Smooth muscle cell (in vitro differentiated cells): Measurements from ENCODE around the gene PPM1L. TPM values are rescaled to one million over a fixed set of nuclear protein-coding genes. Genes with fewer than 3 reads are reported as not detected.

ENCODE experiments used
- DNase-seq: peaks from one replicate; lab custom pipeline; 2025; ENCODE audit not compliant: unreplicated experiment; lab: John Stamatoyannopoulos, UW
- H2AFZ ChIP-seq: fragments of 200-600 bp; sonication (generic); 2 replicates; pipeline ENCODE4 v1.6.0; 2016; ENCODE audit warnings: antibody characterized with exemption, low read depth, mild to moderate bottlenecking
- H3F3A ChIP-seq: fragments of 200-600 bp; sonication (generic); 2 replicates; pipeline ENCODE4 v1.6.0; 2017; ENCODE audit warnings: antibody characterized with exemption, low read depth
- H3K27ac ChIP-seq: fragments of 200-600 bp; sonication (generic); 2 replicates; pipeline ENCODE4 v1.5.1; 2016; ENCODE audit warnings: low read depth, mild to moderate bottlenecking
- H3K27me3 ChIP-seq: fragments of 200-600 bp; sonication (generic); 2 replicates; pipeline ENCODE4 v1.6.1; 2016; ENCODE audit warnings: low read depth, mild to moderate bottlenecking
- H3K36me3 ChIP-seq: fragments of 200-600 bp; sonication (generic); 2 replicates; pipeline ENCODE4 v1.5.1; 2016; ENCODE audit warnings: low read depth
- H3K4me1 ChIP-seq: fragments of 200-600 bp; sonication (generic); 2 replicates; pipeline ENCODE4 v1.5.1; 2016; ENCODE audit warnings: low read depth
- H3K4me2 ChIP-seq: fragments of 200-600 bp; sonication (generic); 2 replicates; pipeline ENCODE4 v1.6.0; 2016; ENCODE audit warnings: mild to moderate bottlenecking
- H3K4me3 ChIP-seq: fragments of 200-600 bp; sonication (generic); 2 replicates; pipeline ENCODE4 v1.5.1; 2016; ENCODE audit warnings: mild to moderate bottlenecking
- H3K79me2 ChIP-seq: fragments of 200-600 bp; sonication (generic); 2 replicates; pipeline ENCODE4 v1.6.0; 2016; ENCODE audit warnings: low read depth, mild to moderate bottlenecking
- H3K9ac ChIP-seq: fragments of 200-600 bp; sonication (generic); 2 replicates; pipeline ENCODE4 v1.6.0; 2016; ENCODE audit warnings: low read depth
- H3K9me3 ChIP-seq: fragments of 200-600 bp; sonication (generic); replicated peaks from 2 replicates; pipeline ENCODE4 v1.5.1; 2016; ENCODE audit warnings: low read depth
- H4K20me1 ChIP-seq: fragments of 200-600 bp; sonication (generic); 2 replicates; pipeline ENCODE4 v1.6.0; 2016; ENCODE audit warnings: low read depth
- CTCF ChIP-seq: fragments of 200-600 bp; sonication (generic); IDR thresholded peaks from 2 replicates; pipeline ENCODE4 v1.5.1; 2017; ENCODE audit warnings: borderline replicate concordance, mild to moderate bottlenecking, antibody characterized with exemption; ENCODE audit not compliant: insufficient read depth, poor library complexity, severe bottlenecking
- WGBS: methylation state at CpG from one replicate; pipeline ENCODE4 v1.1.7; 2016; ENCODE audit warnings: low lambda C conversion rate; 5-methylcytosine and 5-hydroxymethylcytosine counted together
- polyA plus RNA-seq: library from polyadenylated mRNA; unstranded; fragments of >200 nt; fragmentation: Nextera tagmentation; extraction: Ambion mirVana; gene quantifications from 2 replicates; pipeline ENCODE4 v1.2.1, GENCODE V29; 2016
- total RNA-seq: library from RNA; depleted of rRNA; stranded (reverse); fragments of >200 nt; gene quantifications from 2 replicates; pipeline ENCODE4 v1.2.3, GENCODE V29; 2014

PPM1L gene
- total and polyA plus RNA-seq, 2 experiments from 2014 or later: 0.14 to 1.9 TPM

DNA sequence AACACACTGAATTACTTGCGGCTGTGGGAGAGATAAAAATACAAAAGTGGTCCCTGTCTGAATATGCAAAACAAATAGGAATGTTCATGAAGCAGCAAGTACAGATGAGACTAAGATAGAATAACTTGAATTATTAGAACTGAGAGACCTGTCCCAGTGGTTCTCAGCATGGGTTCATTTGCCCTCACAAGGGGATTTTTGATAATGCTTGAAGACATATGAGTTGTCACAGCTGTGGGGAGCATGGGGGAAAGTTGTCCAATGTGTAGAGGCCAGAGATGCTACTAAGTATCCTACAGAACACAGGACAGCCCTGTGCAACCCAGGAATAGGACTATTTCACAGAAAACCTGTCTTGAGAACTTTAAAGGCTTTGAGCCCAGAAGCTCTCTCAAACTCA lies 22.4 kb downstream of the PPM1L start:
- no peaks in the 10 kb centered on the region for H3F3A ChIP-seq
- no peaks in the 10 kb centered on the region for H4K20me1 ChIP-seq
- 92% methylated on average over 1 of the region's 1 CpG for WGBS
- H3K4me3 ChIP-seq: no peak overlapping the region
- no peak overlapping the region for H2AFZ ChIP-seq
- H3K9me3 ChIP-seq: no peaks in the 10 kb centered on the region
- no peak overlapping the region for H3K4me2 ChIP-seq
- DNase-seq: no peak
- H3K27me3 ChIP-seq: no peaks in the 10 kb centered on the region
- no peaks in the 10 kb centered on the region for H3K4me1 ChIP-seq
- no peak overlapping the region for H3K9ac ChIP-seq
- no peaks in the 10 kb centered on the region for H3K36me3 ChIP-seq
- H3K79me2 ChIP-seq: no peaks in the 10 kb centered on the region
- H3K27ac ChIP-seq: no peak overlapping the region
- no peak for TF ChIP-seq CTCF

DNA sequence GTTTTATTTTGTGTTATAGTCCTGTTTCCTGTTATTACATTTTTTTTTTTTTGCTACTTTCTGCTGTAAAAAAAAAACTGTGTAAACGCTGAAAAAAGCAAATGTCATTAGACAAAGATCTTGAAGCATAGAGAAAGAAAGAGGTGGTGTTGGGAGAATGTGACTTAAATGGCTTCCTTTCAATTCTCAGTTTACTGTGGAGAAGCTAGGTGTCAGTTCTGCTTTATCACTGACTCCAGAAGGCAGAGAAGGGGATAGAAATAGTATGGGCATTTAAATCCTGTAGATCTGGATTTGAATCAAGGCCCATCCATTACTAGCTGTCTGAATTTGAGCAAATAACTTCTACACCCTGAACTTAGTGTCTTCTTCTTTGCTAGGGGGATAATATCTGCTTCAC lies 23.0 kb downstream of the PPM1L start:
- H3K9ac ChIP-seq: no peak overlapping the region
- H3K9me3 ChIP-seq: no peaks in the 10 kb centered on the region
- H3K4me3 ChIP-seq: no peak overlapping the region
- TF ChIP-seq CTCF: no peak
- H3K4me1 ChIP-seq: no peaks in the 10 kb centered on the region
- no peaks in the 10 kb centered on the region for H3F3A ChIP-seq
- no peaks in the 10 kb centered on the region for H3K27me3 ChIP-seq
- H3K4me2 ChIP-seq: no peak overlapping the region
- H3K79me2 ChIP-seq: no peaks in the 10 kb centered on the region
- no peaks in the 10 kb centered on the region for H3K36me3 ChIP-seq
- no peak for DNase-seq
- WGBS: 85% methylated on average over 1 of the region's 1 CpG
- H4K20me1 ChIP-seq: no peaks in the 10 kb centered on the region
- no peak overlapping the region for H2AFZ ChIP-seq
- no peak overlapping the region for H3K27ac ChIP-seq

GRCh38 chr3:160780245-160780644 lies 24.2 kb downstream of the PPM1L start:
- H3K9ac ChIP-seq: no peak overlapping the region
- no peaks in the 10 kb centered on the region for H3K36me3 ChIP-seq
- no peak for TF ChIP-seq CTCF

GRCh38 chr3:160781402-160781801 lies 25.4 kb downstream of the PPM1L start:
- H3K79me2 ChIP-seq: no peaks in the 10 kb centered on the region
- no peak for DNase-seq
- no peaks in the 10 kb centered on the region for H3K36me3 ChIP-seq
- H3K9me3 ChIP-seq: no peaks in the 10 kb centered on the region
- H4K20me1 ChIP-seq: no peaks in the 10 kb centered on the region
- no peak overlapping the region for H3K4me3 ChIP-seq
- H3K4me1 ChIP-seq: peaks cover 6% of the 10 kb centered on the region
- H3K4me2 ChIP-seq: no peak overlapping the region
- no peaks in the 10 kb centered on the region for H3F3A ChIP-seq
- no peak overlapping the region for H3K27ac ChIP-seq
- no peak for TF ChIP-seq CTCF
- H3K9ac ChIP-seq: no peak overlapping the region
- H2AFZ ChIP-seq: no peak overlapping the region
- WGBS: 89% methylated on average over 4 of the region's 4 CpGs
- no peaks in the 10 kb centered on the region for H3K27me3 ChIP-seq

More at GRCh38 chr3:160780245-160780644, 24.2 kb downstream of the PPM1L start:
- Histone ChIP-seq H3K79me2 (no peaks in the 10 kb centered on the region), H3K27me3 (no peaks in the 10 kb centered on the region), H3K4me3 (no peak overlapping the region), H3K4me1 (peaks cover 6% of the 10 kb centered on the region), H3K9me3 (no peaks in the 10 kb centered on the region), H3K4me2 (no peak overlapping the region), H3F3A (no peaks in the 10 kb centered on the region), H2AFZ (no peak overlapping the region), H4K20me1 (no peaks in the 10 kb centered on the region), H3K27ac (no peak overlapping the region)
- DNase-seq: no peak
